Cortex of kidney (tissue), 1 donor: ENCODE measurements around the gene BANF2.

Experiments
- DNase-seq: peaks from one replicate; lab custom pipeline; 2025; lab: John Stamatoyannopoulos, UW

BANF2 gene

DNA sequence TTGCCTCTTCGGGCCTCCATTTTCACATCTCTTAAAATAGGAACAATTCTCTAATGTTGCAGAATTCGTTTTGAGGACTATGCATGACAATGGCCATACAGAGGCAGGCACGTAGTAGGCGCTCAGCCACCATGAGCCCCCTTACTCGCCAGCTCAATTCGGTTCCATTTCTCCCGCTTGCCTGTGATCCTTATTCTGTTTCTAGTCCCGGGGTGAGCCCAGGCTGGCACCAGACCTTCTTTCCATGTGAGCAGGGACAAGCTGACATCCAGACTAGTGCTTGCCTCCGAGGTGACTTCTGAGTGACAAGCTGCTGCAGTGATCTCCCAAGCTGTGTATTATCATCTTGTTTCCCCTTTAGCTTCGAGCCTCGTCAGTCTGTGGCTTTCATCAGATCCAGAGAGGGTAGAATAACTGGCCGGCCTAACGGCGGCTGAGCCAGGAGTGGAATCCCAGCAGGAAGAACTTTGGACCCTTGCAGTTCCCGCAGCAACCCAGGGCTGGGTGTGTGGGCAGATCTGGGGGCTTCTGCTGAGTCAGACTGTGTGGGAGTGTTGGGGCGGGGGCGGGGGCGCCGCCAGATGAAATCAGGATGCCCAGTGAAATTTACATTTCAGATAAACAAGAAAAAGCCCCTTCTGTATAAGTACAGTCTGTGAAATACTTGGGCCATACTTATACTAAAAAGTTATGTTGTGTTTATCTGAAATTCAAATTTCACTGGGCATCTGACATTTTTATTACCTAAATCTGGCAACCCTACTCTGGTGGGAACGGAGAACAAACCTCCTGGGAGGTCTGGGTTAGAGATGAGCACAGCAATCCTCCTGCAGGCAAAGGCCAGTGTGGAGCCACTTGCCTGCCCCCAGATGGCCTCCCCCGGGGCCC, 10.9 kb downstream of the BANF2 start:
- DNase-seq, result no peak

GRCh38 chr20:17711267-17711627, 11.5 kb downstream of the BANF2 start:
- no peak for DNase-seq

GRCh38 chr20:17712201-17712600, 12.4 kb downstream of the BANF2 start:
- no peak for DNase-seq

GRCh38 chr20:17712708-17713107, 12.9 kb downstream of the BANF2 start:
- DNase-seq, result no peak

GRCh38 chr20:17714597-17714996, 14.8 kb downstream of the BANF2 start:
- no peak for DNase-seq

- DNase-seq, result no peak
Observed at GRCh38 chr20:17715075-17715474, 15.3 kb downstream of the BANF2 start.

DNA sequence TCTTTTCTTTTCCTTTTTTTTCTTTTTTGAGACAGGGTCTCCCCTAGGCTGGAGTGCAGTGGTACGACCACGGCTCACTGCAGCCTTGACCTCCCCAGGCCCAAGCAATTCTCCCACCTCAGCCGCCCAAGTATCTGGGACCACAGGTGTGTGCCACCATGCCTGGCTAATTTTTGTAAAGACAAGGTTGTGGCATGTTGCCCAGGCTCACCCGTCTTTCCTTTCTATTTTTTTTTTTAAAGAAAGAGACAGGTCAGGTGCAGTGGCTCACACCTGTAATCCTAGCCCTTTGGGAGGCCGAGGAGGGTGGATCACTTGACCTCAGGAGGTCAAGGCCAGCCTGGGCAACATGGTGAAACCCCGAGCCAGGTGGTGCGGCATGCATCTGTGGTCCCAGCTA, 16.6 kb downstream of the BANF2 start:
- no peak for DNase-seq

GRCh38 chr20:17720755-17721154, 21.0 kb downstream of the BANF2 start:
- no peak for DNase-seq

DNA sequence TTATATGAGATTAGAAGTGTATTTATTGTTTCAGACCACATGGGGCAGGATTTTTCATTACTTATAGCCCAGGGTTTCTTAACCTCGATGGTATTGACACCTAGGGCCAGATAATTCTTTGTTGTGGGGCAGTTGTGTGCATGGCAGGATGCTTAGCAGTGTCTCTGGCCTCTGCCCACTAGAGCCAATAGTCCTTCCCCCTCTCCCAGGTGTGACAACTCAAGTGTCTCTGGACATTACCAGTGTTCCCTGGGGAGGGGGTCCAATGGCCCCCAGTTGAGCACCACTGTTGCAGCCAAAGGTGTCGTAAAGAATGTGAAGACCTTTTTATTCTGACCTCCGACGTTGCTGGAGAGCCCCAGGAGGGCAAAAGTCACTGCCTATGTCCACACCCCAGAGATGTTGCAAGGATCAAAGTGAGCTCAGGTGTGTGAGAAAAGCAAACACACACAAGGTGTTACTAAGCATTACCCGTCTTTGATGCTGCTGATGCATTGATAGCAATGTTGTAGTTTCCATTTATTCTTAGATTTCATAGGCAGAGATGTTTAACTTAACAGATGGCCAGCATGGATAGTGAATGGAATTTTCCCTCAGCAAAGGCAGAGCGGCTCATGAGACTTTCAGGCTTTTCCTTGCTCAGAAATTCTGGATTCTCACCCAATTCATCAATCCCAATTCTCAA, 22.2 kb downstream of the BANF2 start:
- DNase-seq, result no peak

GRCh38 chr20:17722493-17723300, 22.9 kb downstream of the BANF2 start:
- no peak for DNase-seq

- no peak for DNase-seq
Observed at GRCh38 chr20:17723301-17723691, 23.5 kb downstream of the BANF2 start.

DNA sequence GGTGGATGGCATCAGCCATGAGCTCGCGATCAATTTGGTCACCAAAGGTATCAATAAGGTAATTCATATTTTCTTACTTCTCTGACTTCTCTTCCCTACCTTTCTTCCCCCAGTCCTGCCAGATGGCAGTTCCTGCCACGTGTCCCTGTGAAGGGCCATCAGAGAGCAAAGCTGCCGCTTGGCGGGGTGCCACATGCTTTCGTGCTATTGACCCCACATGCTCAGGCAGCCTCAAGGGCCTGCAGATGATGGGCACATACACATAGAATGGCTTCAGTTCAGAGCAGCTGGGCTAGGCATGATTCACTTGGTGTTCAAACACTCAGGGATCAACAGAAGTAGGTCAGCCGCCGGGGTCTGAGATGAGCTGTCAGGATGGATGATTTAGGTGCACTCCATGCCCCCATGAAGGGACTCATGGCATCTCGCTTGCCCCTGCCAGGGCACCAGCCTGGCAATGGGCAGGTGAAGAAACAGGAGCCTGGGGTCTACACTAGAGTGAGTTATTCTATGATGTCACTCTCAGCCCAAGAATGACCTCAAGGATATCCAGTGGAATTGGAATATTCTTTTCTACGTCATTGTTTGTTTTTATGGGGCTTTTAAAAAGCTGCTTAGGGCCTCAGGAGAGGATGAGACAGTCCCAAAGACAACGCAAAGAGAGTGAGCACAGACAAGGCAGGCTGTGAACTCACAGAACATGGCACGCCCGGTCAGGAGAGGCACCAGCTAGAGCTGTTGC, 25.5 kb downstream of the BANF2 start:
- DNase-seq, result no peak

GRCh38 chr20:17726902-17727301, 27.1 kb downstream of the BANF2 start:
- no peak for DNase-seq

- DNase-seq, result no peak
Observed at GRCh38 chr20:17727351-17727750, 27.6 kb downstream of the BANF2 start.

DNA sequence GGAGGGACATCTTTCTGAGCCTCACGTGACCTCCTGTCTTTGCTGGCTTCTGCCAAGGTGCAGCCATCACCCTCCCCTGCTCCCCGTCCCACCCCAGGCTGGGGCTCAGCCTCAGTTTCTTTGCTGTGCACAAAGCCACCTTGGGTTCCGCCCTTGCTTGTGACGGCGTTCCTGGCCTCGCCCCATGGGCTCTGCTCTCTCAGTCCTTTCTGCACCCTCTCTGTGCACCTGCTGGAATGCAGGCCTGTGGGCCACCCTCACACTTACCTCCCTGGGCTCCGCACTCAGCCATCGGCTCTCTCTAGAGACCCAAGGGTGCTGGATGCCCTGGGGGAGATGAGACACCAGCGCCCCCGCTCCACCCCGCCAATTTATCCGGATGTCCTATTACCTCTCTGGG, 28.3 kb downstream of the BANF2 start:
- DNase-seq, result no peak

DNA sequence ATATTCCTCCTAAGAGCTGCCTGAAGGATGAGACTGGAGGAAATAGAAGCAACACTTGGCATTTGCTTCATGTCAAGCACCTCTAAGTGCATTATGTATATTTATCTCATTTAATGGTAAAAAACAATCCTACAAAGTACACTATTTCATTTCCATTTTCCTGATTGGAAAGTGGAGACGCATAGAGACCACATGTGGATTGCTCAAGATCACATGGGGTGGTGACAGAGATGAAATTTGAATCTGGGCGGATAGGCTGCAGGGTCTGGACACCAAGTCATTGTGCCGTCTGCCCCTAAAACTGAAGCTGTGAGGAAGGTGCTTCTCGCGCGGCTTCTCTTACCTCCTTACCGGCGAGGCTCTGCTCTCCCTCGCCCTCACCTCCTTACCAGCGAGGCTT, 30.3 kb downstream of the BANF2 start:
- DNase-seq, result no peak

DNA sequence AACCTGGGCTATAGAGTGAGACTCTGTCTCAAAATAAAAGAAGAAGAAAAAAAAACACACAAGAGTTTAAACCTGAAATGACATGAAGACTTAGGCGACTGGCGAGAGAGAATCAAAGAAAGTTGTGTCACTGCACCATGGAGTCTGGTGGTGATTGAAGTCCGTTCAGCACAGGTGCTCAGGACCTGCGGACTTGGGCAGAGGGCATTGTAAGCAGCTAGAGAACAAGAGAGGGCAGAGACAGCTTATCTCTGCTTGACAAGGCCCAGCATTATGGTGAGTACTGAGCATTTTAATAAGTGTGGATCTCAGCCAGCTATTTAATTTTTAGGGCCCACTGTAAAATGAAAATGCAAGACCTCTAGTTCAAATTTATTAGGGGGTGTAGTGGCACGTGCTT, 31.5 kb downstream of the BANF2 start:
- DNase-seq, result no peak

GRCh38 chr20:17732907-17733521, 33.2 kb downstream of the BANF2 start:
- no peak for DNase-seq

DNA sequence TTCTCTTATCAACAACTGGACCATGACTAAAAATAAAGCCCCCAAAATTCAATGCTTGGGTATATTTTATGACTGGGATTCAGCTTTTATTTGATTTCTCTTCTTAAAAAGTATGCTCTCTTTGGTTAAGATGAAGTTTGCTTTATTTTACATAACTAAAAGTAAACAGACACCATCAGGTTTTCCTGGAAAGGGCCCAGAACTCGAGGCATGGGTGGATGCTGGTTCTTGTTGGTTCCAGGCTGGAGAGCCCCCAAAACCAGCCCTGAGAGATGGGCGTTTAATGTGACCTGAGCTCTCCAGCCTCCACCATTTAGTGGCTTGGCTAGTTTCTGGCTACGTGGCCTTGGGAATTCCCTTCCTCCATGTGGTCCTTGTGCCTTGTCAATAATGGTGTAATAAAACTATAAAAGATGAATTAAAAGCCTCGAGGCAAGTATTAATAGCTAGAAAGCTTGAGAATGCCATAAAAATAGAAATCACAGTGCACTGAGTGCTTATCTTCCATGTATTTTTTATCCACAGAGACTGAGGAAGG, 34.1 kb downstream of the BANF2 start:
- DNase-seq, result no peak

DNA sequence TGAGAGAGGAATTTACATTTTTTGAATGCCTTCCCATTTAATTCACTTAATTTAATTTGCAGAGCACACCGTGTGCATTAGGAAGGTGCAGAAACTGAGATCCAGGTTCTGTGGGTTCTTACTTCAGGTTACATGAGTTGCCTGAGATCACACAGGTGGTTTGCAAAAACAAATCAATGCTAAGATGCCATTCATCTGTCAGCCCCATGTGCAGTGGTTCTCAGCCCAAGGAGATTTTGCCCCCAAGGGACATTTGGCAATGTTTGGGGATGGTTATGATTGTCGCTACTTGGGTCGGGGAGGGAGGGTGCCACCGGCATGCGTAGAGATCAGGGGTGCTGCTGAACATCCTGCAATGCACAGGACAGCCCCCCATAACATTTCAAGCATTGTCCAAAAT, 34.6 kb downstream of the BANF2 start:
- no peak for DNase-seq

GRCh38 chr20:17735206-17735804, 35.5 kb downstream of the BANF2 start:
- DNase-seq, result no peak
